ENCODE results near the gene FSCN2. TPM values are rescaled to one million over a fixed set of nuclear protein-coding genes. Genes with fewer than 3 reads are reported as not detected.
A peak's percentile ranks its signal among the peaks of the same experiment; 100 is the strongest.

FSCN2 gene
- total RNA-seq, 1 experiment from 2014 or later, result 0.63 TPM

GRCh38 chr17:81556863-81557262 is 28.7 kb downstream of the FSCN2 start:
- Histone ChIP-seq H3K4me1 (ENCODE audit: low read length) (peaks cover 29% of the 10 kb centered on the region), H3K9me3 (ENCODE audit: low read length) (no peaks in the 10 kb centered on the region), H3K4me3 (ENCODE audit: low read length) (no peak overlapping the region), H3K27ac (ENCODE audit: low read length) (no peak overlapping the region), H3K79me2 (ENCODE audit: low read length) (peaks cover 3% of the 10 kb centered on the region), H2AFZ (ENCODE audit: low read length) (no peak overlapping the region), H3K4me2 (ENCODE audit: low read depth, low read length, poor library complexity, severe bottlenecking) (no peak overlapping the region), H4K20me1 (ENCODE audit: insufficient read depth, low read depth, low read length) (no peaks in the 10 kb centered on the region), H3K36me3 (ENCODE audit: insufficient read depth, low read length) (peaks cover 11% of the 10 kb centered on the region; the same call in 1 of the 2 replicates), H3K9ac (ENCODE audit: low read length) (no peak overlapping the region), H3K27me3 (ENCODE audit: low read length) (no peaks in the 10 kb centered on the region), H3K9me2 (replicated peaks; ENCODE audit: insufficient read depth, low read length) (no peaks in the 10 kb centered on the region)
- no peak for DNase-seq

- Histone ChIP-seq H3K27me3 (ENCODE audit: low read length) (no peaks in the 10 kb centered on the region), H3K9me2 (replicated peaks; ENCODE audit: insufficient read depth, low read length) (no peaks in the 10 kb centered on the region), H3K4me2 (ENCODE audit: low read depth, low read length, poor library complexity, severe bottlenecking) (no peak overlapping the region), H3K9me3 (ENCODE audit: low read length) (no peaks in the 10 kb centered on the region), H4K20me1 (ENCODE audit: insufficient read depth, low read depth, low read length) (no peaks in the 10 kb centered on the region), H2AFZ (ENCODE audit: low read length) (no peak overlapping the region), H3K79me2 (ENCODE audit: low read length) (no peaks in the 10 kb centered on the region), H3K36me3 (ENCODE audit: insufficient read depth, low read length) (peaks cover 11% of the 10 kb centered on the region; the same call in 1 of the 2 replicates), H3K4me1 (ENCODE audit: low read length) (peaks cover 29% of the 10 kb centered on the region), H3K27ac (ENCODE audit: low read length) (no peak overlapping the region), H3K9ac (ENCODE audit: low read length) (no peak overlapping the region), H3K4me3 (ENCODE audit: low read length) (no peak overlapping the region)
- no peak for DNase-seq
Observed at GRCh38 chr17:81557276-81558114, 29.3 kb downstream of the FSCN2 start.

- Histone ChIP-seq H3K4me3 (ENCODE audit: low read length) (no peak overlapping the region), H3K36me3 (ENCODE audit: insufficient read depth, low read length) (peaks cover 11% of the 10 kb centered on the region; the same call in 1 of the 2 replicates), H3K79me2 (ENCODE audit: low read length) (no peaks in the 10 kb centered on the region), H2AFZ (ENCODE audit: low read length) (no peak overlapping the region), H4K20me1 (ENCODE audit: insufficient read depth, low read depth, low read length) (no peaks in the 10 kb centered on the region), H3K9me2 (replicated peaks; ENCODE audit: insufficient read depth, low read length) (no peaks in the 10 kb centered on the region), H3K4me2 (ENCODE audit: low read depth, low read length, poor library complexity, severe bottlenecking) (no peak overlapping the region), H3K9me3 (ENCODE audit: low read length) (no peaks in the 10 kb centered on the region), H3K27me3 (ENCODE audit: low read length) (no peaks in the 10 kb centered on the region), H3K4me1 (ENCODE audit: low read length) (peaks cover 29% of the 10 kb centered on the region), H3K27ac (ENCODE audit: low read length) (no peak overlapping the region), H3K9ac (ENCODE audit: low read length) (no peak overlapping the region)
- DNase-seq, result no peak
Observed at GRCh38 chr17:81558115-81558468, 29.9 kb downstream of the FSCN2 start.

GRCh38 chr17:81558941-81559806 is 31.0 kb downstream of the FSCN2 start:
- no peak for DNase-seq
- H3K9ac ChIP-seq (ENCODE audit: low read length), result no peak overlapping the region
- H2AFZ ChIP-seq (ENCODE audit: low read length), result no peak overlapping the region
- H3K27ac ChIP-seq (ENCODE audit: low read length), result no peak overlapping the region
- no peak overlapping the region for H3K4me3 ChIP-seq (ENCODE audit: low read length)
- no peaks in the 10 kb centered on the region for H3K27me3 ChIP-seq (ENCODE audit: low read length)
- H3K36me3 ChIP-seq (ENCODE audit: insufficient read depth, low read length), result peaks cover 11% of the 10 kb centered on the region; the same call in 1 of the 2 replicates
- no peaks in the 10 kb centered on the region for H4K20me1 ChIP-seq (ENCODE audit: insufficient read depth, low read depth, low read length)
- H3K9me3 ChIP-seq (ENCODE audit: low read length), result no peaks in the 10 kb centered on the region
- no peaks in the 10 kb centered on the region for H3K79me2 ChIP-seq (ENCODE audit: low read length)
- peaks cover 18% of the 10 kb centered on the region for H3K4me1 ChIP-seq (ENCODE audit: low read length)
- no peaks in the 10 kb centered on the region for H3K9me2 ChIP-seq (replicated peaks; ENCODE audit: insufficient read depth, low read length)
- no peak overlapping the region for H3K4me2 ChIP-seq (ENCODE audit: low read depth, low read length, poor library complexity, severe bottlenecking)

GRCh38 chr17:81561494-81561885 is 33.3 kb downstream of the FSCN2 start:
- no peak overlapping the region for H3K4me3 ChIP-seq (ENCODE audit: low read length)
- DNase-seq, result no peak
- H4K20me1 ChIP-seq (ENCODE audit: insufficient read depth, low read depth, low read length), result no peaks in the 10 kb centered on the region
- no peak overlapping the region for H2AFZ ChIP-seq (ENCODE audit: low read length)
- peak overlapping the region; percentile 22 for H3K4me2 ChIP-seq (ENCODE audit: low read depth, low read length, poor library complexity, severe bottlenecking)
- H3K9me2 ChIP-seq (replicated peaks; ENCODE audit: insufficient read depth, low read length), result no peaks in the 10 kb centered on the region
- no peaks in the 10 kb centered on the region for H3K9me3 ChIP-seq (ENCODE audit: low read length)
- H3K27ac ChIP-seq (ENCODE audit: low read length), result peak overlapping the region; percentile 36
- peaks cover 13% of the 10 kb centered on the region for H3K36me3 ChIP-seq (ENCODE audit: insufficient read depth, low read length)
- H3K79me2 ChIP-seq (ENCODE audit: low read length), result no peaks in the 10 kb centered on the region
- H3K9ac ChIP-seq (ENCODE audit: low read length), result peak overlapping the region; percentile 8; the same call in 1 of the 2 replicates
- no peaks in the 10 kb centered on the region for H3K27me3 ChIP-seq (ENCODE audit: low read length)
- peaks cover 15% of the 10 kb centered on the region for H3K4me1 ChIP-seq (ENCODE audit: low read length)

GRCh38 chr17:81563861-81564586 is 35.8 kb downstream of the FSCN2 start:
- Histone ChIP-seq H3K79me2 (ENCODE audit: low read length) (no peaks in the 10 kb centered on the region), H3K27me3 (ENCODE audit: low read length) (no peaks in the 10 kb centered on the region), H3K9ac (ENCODE audit: low read length) (no peak overlapping the region), H3K9me3 (ENCODE audit: low read length) (no peaks in the 10 kb centered on the region), H3K4me3 (ENCODE audit: low read length) (no peak overlapping the region), H3K4me1 (ENCODE audit: low read length) (peaks cover 15% of the 10 kb centered on the region), H3K36me3 (ENCODE audit: insufficient read depth, low read length) (peaks cover 13% of the 10 kb centered on the region), H2AFZ (ENCODE audit: low read length) (no peak overlapping the region), H4K20me1 (ENCODE audit: insufficient read depth, low read depth, low read length) (no peaks in the 10 kb centered on the region), H3K4me2 (ENCODE audit: low read depth, low read length, poor library complexity, severe bottlenecking) (no peak overlapping the region), H3K9me2 (replicated peaks; ENCODE audit: insufficient read depth, low read length) (no peaks in the 10 kb centered on the region), H3K27ac (ENCODE audit: low read length) (no peak overlapping the region)
- no peak for DNase-seq

GRCh38 chr17:81564778-81565177 is 36.6 kb downstream of the FSCN2 start:
- H4K20me1 ChIP-seq (ENCODE audit: insufficient read depth, low read depth, low read length), result no peaks in the 10 kb centered on the region
- no peak overlapping the region for H3K27ac ChIP-seq (ENCODE audit: low read length)
- H3K9me2 ChIP-seq (replicated peaks; ENCODE audit: insufficient read depth, low read length), result no peaks in the 10 kb centered on the region
- no peak overlapping the region for H3K4me2 ChIP-seq (ENCODE audit: low read depth, low read length, poor library complexity, severe bottlenecking)
- no peak overlapping the region for H3K9ac ChIP-seq (ENCODE audit: low read length)
- H3K27me3 ChIP-seq (ENCODE audit: low read length), result no peaks in the 10 kb centered on the region
- H3K36me3 ChIP-seq (ENCODE audit: insufficient read depth, low read length), result peaks cover 17% of the 10 kb centered on the region
- H2AFZ ChIP-seq (ENCODE audit: low read length), result no peak overlapping the region
- peaks cover 15% of the 10 kb centered on the region for H3K4me1 ChIP-seq (ENCODE audit: low read length)
- no peaks in the 10 kb centered on the region for H3K9me3 ChIP-seq (ENCODE audit: low read length)
- no peak for DNase-seq
- no peaks in the 10 kb centered on the region for H3K79me2 ChIP-seq (ENCODE audit: low read length)
- H3K4me3 ChIP-seq (ENCODE audit: low read length), result no peak overlapping the region

- H3K4me3 ChIP-seq (ENCODE audit: low read length), result no peak overlapping the region
- H3K9me2 ChIP-seq (replicated peaks; ENCODE audit: insufficient read depth, low read length), result no peaks in the 10 kb centered on the region
- H2AFZ ChIP-seq (ENCODE audit: low read length), result no peak overlapping the region
- no peak for DNase-seq
- H3K9me3 ChIP-seq (ENCODE audit: low read length), result no peaks in the 10 kb centered on the region
- no peak overlapping the region for H3K9ac ChIP-seq (ENCODE audit: low read length)
- peaks cover 17% of the 10 kb centered on the region for H3K36me3 ChIP-seq (ENCODE audit: insufficient read depth, low read length)
- H3K79me2 ChIP-seq (ENCODE audit: low read length), result no peaks in the 10 kb centered on the region
- H3K27ac ChIP-seq (ENCODE audit: low read length), result no peak overlapping the region
- H4K20me1 ChIP-seq (ENCODE audit: insufficient read depth, low read depth, low read length), result no peaks in the 10 kb centered on the region
- H3K4me1 ChIP-seq (ENCODE audit: low read length), result peaks cover 15% of the 10 kb centered on the region
- no peaks in the 10 kb centered on the region for H3K27me3 ChIP-seq (ENCODE audit: low read length)
- no peak overlapping the region for H3K4me2 ChIP-seq (ENCODE audit: low read depth, low read length, poor library complexity, severe bottlenecking)
Observed at GRCh38 chr17:81565231-81565630, 37.1 kb downstream of the FSCN2 start.

All from Karpas-422 (cell line).